NCI-H526 (cell line): Measurements from ENCODE around the gene SMYD3.
A peak's percentile ranks its signal among the peaks of the same experiment; 100 is the strongest.

Experiments
- DNase-seq, 2 experiments: peaks; one replicate each; lab custom pipeline; 2025; lab: John Stamatoyannopoulos, UW

SMYD3 gene

DNA sequence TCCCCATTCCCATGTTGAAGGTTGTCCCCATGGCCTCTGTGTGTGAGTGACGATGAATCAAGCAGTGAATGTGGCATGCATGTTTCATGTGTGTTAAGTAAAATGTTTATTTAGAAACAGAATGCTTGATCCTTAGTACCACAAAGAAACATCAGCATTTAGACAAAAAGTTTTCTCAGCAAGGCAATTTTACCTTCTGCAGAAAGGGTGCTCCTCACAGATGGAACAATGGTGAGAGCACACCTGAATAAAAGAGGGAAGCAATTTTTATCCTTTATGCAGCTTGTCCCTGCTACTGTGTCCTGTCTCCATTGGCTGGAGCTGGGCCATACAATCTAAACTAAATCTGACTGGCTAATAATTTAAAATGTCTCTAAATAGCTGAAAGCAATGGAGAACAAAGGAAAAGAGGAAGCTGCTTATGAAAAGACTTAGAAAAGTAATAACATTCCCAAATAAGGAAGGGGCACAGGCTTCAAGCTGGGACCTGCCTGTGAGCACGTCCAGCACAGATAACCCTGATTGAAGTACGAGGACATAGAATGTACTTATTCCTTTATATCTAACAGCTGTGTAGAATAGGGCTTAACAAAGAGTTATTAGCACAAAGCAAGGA, 8.4 kb upstream of the SMYD3 start:
- no peak for DNase-seq

- no peak for DNase-seq
These were observed 6.7 kb upstream of the SMYD3 start for GRCh38 chr1:246513619-246514343.

GRCh38 chr1:246513041-246513440, 6.0 kb upstream of the SMYD3 start:
- DNase-seq = no peak

- DNase-seq = no peak
These were observed 5.6 kb upstream of the SMYD3 start for GRCh38 chr1:246512635-246513034.

DNA sequence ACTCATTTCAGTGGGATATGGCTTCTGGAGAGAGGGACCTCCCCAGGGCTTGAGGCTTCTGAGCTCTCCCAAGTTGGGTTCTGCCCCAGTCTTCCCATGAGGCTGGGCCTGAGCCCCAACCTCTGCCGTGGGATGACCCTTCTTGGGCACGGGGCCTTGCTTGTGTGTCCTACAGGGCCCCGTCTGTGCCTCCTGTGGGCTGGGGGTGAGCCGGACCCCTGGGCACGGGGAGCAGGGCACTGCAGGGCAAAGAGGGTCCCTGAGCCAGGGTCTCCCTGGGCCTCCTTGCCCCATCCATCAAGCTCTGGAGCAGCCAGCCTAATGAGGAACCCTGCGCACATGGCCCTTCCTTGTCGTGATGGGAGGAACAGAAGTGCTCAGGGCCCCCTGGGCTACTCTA, 5.2 kb upstream of the SMYD3 start:
- no peak for DNase-seq

- no peak for DNase-seq
These were observed 4.1 kb upstream of the SMYD3 start for GRCh38 chr1:246511203-246511602.

DNA sequence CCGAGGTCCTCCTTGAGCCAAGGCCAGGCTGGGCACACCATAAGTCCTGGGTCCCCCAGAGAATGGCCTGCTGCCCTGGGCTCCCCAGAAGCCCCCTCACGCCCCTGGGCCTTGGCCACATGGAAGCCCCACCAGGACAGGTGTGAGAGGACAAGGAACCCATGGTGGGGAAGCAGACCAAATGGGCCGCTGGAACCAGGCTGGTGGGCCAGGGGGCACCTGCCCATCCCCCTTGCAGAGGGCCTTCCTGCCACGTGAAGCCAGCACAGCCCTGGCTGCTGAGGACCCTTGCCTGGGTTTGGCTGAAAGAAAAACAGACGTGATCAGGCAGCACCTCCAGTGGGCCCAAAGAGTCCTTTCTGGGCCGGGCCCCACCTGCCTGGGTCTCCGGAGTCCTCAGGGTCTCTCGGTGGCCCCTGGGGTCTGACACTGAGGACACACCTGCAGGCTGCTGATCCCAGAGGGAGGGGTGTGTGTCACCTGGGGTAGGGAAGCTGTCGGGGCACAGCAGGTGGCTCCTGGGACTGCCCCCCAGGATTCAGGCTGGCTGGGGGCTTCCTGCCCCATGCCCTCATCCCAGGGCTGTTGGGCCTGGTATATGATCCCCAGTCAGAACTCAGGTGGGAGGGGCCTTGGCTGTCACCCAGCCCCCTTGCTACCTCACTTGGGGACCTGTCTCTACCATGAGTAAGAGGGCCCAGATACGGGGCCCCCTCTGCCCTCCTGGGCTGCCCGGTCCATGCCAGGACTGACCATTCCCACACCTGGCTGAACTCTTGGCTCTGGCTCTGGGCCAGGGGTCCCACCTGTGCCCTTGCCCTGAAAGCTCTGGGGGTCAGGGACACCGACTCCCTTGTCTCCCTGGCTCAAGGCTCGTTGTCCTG, 3.3 kb upstream of the SMYD3 start:
- DNase-seq = no peak

- DNase-seq = no peak
These were observed 2.0 kb upstream of the SMYD3 start for GRCh38 chr1:246508897-246509688.

DNA sequence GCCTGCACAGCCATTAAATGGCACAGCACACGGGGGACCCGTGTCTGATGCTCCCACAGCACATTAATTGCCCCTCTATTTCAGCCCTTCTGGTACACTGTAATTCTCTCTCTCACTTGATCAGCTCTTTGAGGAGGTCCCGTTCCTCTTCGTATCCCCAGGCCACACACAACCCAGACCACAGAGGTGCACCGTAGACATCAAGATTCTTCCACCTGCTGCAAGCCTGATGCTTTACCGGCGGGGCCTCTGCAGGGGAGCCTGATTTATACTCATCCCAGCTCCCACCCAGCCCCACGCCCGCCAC, 759 bp downstream of the SMYD3 start:
- peak in 1 of 2 experiments; percentile 30 for DNase-seq

- DNase-seq = no peak
These were observed 3.7 kb downstream of the SMYD3 start for GRCh38 chr1:246503341-246503740.

DNA sequence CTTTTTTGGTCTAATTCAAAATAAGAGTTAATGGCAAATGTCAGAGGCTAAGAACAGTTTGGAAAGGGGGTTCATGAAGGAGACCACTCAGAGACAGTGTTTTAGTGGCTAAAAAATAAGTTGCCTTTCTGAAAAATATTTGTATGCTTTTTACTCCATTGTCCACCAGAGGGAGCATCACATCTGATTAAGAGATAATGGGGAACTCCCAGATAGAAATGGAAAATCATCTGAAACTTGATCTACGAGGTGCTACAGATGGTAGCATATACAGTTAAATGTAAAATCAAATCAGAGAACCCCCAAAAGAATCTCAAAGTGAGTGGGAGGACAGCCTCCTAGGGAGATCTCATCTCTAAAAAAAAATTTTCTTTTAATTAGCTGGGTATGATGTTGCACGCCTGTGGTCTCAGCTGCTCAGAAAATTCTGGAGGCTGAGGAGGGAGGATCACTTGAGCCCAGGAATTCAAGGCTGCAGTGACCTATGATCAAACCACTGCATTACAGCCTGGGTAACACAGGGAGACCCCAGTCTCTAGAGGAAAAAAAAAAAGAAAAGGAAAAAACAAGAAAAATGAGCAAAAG, 9.7 kb downstream of the SMYD3 start:
- peak; percentile 4 to 76 for DNase-seq

DNA sequence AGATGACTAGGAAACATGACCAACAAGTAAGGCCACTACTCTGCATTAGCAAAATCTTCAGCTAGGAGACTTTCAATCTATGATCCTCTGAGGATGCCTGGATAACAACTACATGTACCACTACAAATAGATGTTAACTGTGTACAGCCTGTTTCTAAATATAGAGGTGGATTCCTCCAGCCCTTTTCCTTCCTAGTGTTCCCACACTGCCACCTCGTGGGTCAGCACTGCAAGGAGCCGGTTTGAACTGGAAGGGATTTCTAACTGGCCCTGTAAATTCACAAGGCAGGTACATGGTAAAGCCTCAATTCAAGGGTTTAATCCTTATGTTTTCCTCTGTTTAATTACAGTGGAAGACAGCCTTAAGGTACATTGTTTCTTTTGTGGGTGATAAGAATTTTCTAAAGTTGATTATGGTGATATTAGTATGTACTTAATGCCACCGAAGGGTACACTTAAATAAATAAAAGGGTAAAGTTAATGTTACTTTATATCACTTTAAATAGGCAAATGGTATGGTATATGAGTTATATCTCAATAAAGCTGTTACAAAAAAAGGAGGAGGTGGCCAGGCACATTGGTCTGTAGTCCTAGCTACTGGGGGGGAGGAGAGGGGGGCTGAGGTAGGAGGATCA, 14.4 kb downstream of the SMYD3 start:
- peak; percentile 51 to 80 for DNase-seq

- DNase-seq = no peak
These were observed 15.5 kb downstream of the SMYD3 start for GRCh38 chr1:246491551-246492053.

DNA sequence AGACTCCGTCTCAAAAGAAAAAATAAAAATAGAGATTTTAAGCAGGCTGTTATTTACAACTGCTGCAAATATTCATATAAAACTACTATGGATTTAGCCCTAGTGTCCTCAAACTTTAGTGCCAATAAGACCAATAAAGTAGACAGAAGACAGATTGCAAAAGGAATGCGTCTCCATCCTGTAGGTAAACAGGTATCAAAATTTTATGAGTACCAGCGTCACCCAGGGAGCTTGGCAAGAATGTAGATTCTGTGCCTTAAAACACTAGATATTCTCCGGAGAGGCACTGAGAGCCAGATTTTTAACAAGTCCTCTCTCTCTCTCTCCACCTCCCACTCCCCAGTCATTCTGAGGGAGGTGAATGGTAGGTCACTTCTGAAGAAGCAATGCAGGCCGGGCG, 18.4 kb downstream of the SMYD3 start:
- DNase-seq = no peak

DNA sequence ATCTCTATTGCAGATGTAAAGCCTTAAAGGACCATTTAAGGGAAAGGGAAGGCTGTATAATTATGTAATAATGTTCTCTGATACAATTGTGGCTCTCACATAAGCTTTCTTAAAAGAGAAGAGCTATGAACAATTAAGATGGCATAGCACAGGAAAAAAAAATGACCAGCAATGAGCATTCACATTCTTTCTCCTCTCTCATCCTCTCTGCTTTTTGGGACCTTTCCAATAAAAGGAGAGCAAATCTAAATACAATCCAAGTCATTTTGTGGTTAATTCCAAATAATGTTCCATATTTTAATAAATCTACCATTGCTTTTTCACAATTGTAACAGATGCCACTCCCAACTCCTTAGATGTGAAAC, 23.5 kb downstream of the SMYD3 start:
- no peak for DNase-seq

GRCh38 chr1:246482805-246483568, 24.1 kb downstream of the SMYD3 start:
- no peak for DNase-seq

- DNase-seq = no peak
These were observed 28.0 kb downstream of the SMYD3 start for GRCh38 chr1:246479061-246479460.

DNA sequence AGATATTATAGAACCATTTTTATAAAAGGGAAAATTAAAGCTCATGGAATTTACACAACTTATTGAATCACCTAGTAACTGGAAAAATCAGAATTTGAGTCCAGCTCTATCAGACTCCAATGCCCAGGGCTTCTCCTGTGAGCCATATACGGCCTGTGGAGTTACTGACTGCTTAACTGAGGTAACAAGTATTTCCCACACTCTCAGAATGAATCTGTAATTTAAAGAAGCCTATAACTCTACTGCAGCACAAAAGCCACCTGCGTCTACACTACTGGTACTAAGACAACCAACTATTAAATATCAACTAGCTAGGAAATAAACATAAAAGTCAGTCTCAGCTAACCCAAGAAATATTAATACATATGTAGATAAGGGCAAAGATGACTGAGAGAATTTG, 29.4 kb downstream of the SMYD3 start:
- no peak for DNase-seq

GRCh38 chr1:246476771-246477170, 30.3 kb downstream of the SMYD3 start:
- DNase-seq = no peak

DNA sequence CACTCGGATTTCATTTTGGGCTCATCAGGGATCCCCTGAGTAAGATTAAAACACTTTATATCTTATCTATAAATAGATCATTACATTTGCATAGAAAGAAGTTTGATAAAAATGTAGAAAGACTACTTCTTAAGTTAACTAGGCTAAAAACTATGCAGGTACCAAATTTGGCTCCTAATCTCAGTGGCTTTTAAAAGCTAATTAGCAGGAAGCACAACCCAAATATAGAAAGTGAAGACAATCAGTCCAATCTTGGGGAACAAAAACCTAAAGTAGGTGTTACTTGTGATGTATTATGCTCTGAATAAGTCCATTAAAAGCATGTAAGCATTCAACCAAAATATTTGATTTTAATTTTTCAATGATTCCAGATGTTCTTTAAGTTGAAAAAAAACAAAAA, 35.4 kb downstream of the SMYD3 start:
- no peak for DNase-seq

GRCh38 chr1:246470585-246470984, 36.5 kb downstream of the SMYD3 start:
- no peak for DNase-seq
